ENCODE measurements around the gene KCNQ1.

DNA sequence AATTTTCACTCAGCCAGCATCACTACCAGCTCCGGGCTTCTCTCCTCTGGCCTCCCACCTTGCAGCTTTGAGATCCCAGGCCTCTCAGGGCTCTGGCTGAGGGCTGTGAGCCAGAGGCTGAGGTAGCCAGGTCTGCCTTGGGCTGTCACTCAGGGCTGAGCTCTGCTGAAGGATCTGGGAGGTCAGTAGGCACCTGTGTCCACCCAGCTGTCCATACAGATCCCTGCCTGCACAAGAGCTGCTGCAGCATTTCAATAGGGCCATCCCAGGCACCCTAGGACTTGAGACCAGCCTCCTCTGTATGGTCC lies 242.4 kb downstream of the KCNQ1 start:
- TF ChIP-seq POLR2AphosphoS5 (IDR thresholded peaks at IDR 0.05; ENCODE audit: insufficient read depth, low read depth, low read length) (no peak), POLR2A (IDR thresholded peaks at IDR 0.05; ENCODE audit: low read depth, low read length) (no peak), JUN (IDR thresholded peaks at IDR 0.05; ENCODE audit: borderline replicate concordance, insufficient read depth, insufficient read length, low read depth) (no peak), EZH2 (IDR thresholded peaks at IDR 0.05; ENCODE audit: borderline replicate concordance, low read depth, low read length, severe bottlenecking) (no peak), MYC (IDR thresholded peaks at IDR 0.05; ENCODE audit: low read depth, low read length) (no peak), GATA2 (IDR thresholded peaks at IDR 0.05; ENCODE audit: insufficient read depth, insufficient read length, low read depth, low read length) (no peak), FOS (IDR thresholded peaks at IDR 0.05; ENCODE audit: borderline replicate concordance, insufficient read depth, low read length) (no peak)
- TF ChIP-seq, protein P1, sequence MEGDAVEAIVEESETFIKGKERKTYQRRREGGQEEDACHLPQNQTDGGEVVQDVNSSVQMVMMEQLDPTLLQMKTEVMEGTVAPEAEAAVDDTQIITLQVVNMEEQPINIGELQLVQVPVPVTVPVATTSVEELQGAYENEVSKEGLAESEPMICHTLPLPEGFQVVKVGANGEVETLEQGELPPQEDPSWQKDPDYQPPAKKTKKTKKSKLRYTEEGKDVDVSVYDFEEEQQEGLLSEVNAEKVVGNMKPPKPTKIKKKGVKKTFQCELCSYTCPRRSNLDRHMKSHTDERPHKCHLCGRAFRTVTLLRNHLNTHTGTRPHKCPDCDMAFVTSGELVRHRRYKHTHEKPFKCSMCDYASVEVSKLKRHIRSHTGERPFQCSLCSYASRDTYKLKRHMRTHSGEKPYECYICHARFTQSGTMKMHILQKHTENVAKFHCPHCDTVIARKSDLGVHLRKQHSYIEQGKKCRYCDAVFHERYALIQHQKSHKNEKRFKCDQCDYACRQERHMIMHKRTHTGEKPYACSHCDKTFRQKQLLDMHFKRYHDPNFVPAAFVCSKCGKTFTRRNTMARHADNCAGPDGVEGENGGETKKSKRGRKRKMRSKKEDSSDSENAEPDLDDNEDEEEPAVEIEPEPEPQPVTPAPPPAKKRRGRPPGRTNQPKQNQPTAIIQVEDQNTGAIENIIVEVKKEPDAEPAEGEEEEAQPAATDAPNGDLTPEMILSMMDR (IDR thresholded peaks at IDR 0.05; ENCODE audit: extremely low read depth in 1 of 2, insufficient read depth in 1 of 2, low read depth in 1 of 2, low read length in 2 of 2): no peak
- TF ChIP-seq, protein P2, sequence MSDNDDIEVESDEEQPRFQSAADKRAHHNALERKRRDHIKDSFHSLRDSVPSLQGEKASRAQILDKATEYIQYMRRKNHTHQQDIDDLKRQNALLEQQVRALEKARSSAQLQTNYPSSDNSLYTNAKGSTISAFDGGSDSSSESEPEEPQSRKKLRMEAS (IDR thresholded peaks at IDR 0.05; ENCODE audit: insufficient read depth, insufficient read length): no peak
